HCT116 (cell line): ENCODE results near the gene SKAP1.

Experiments used
- EZH2 ChIP-seq: fragments of 200-600 bp; sonication (generic); IDR thresholded peaks from 2 replicates; pipeline ENCODE4 v1.6.1; 2017; ENCODE audit warnings: antibody characterized with exemption, mixed run types
- POLR2A ChIP-seq: IDR thresholded peaks from 2 replicates; pipeline ENCODE4 v1.7.0; 2011; ENCODE audit warnings: borderline replicate concordance; ENCODE audit not compliant: insufficient read depth, insufficient read length; ENCODE audit errors: extremely low read depth
- RAD21 ChIP-seq: IDR thresholded peaks from 2 replicates; pipeline ENCODE4 v1.6.1; 2012; ENCODE audit warnings: low read depth, mild to moderate bottlenecking
- SIN3A ChIP-seq: IDR thresholded peaks from 2 replicates; pipeline ENCODE4 v1.6.1; 2012; ENCODE audit warnings: low read depth
- YY1 ChIP-seq: IDR thresholded peaks from 2 replicates; pipeline ENCODE4 v1.6.1; 2011; ENCODE audit warnings: low read length, low read depth, moderate library complexity, mild to moderate bottlenecking; ENCODE audit not compliant: insufficient replicate concordance; ENCODE audit errors: extremely low read depth
- TF ChIP-seq, protein P1 (sequence below): IDR thresholded peaks from 2 replicates; pipeline ENCODE4 v1.6.1; 2011; ENCODE audit warnings: mild to moderate bottlenecking, low read length, moderate library complexity; ENCODE audit not compliant: insufficient replicate concordance; ENCODE audit errors: extremely low read depth
- TF ChIP-seq, protein P2 (sequence below), 3 experiments: fragments of 200-600 bp in 1 of 3; sonication (generic) in 1 of 3; IDR thresholded peaks in 2 of 3; conservative IDR thresholded peaks in 1 of 3; 2 replicates each; pipeline ENCODE4 v1.5.1; 2012 to 2017; ENCODE audit warnings: low read depth in 2 of 3, low read length in 2 of 3, antibody characterized with exemption in 1 of 3, borderline replicate concordance in 1 of 3, control low read depth in 1 of 3, mild to moderate bottlenecking in 1 of 3, mixed read lengths in 1 of 3, mixed run types in 1 of 3, moderate library complexity in 1 of 3; ENCODE audit not compliant: insufficient read depth in 1 of 3

DNA sequence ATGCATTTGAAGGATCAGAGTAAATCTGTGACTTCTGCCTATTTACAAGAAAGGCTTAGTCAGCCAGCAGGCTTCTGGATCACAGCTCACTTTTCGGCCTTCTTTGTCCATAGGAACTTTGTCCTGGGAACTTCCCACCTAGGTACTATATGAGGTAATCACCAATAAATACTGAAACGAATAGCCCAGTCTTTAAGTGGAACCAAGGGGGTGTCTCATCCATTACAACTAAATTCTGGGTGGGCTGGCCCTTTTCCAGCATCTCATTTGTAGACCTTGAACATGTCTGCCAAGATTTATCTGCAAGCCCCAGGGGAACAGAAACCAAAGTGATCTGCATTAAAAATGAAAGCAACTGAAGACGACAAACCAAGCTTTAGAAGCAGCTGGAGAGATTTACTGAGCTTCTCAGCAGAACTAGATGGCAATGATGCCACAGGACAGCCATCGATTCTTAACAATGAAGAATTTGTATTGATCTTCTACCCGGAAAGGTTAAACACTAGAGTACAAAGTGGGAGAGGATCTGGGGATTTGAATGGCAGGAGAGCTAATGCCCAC is 267.0 kb downstream of the SKAP1 start:
- no peak for TF ChIP-seq POLR2A
- no peak for TF ChIP-seq YY1
- TF ChIP-seq, protein P1, sequence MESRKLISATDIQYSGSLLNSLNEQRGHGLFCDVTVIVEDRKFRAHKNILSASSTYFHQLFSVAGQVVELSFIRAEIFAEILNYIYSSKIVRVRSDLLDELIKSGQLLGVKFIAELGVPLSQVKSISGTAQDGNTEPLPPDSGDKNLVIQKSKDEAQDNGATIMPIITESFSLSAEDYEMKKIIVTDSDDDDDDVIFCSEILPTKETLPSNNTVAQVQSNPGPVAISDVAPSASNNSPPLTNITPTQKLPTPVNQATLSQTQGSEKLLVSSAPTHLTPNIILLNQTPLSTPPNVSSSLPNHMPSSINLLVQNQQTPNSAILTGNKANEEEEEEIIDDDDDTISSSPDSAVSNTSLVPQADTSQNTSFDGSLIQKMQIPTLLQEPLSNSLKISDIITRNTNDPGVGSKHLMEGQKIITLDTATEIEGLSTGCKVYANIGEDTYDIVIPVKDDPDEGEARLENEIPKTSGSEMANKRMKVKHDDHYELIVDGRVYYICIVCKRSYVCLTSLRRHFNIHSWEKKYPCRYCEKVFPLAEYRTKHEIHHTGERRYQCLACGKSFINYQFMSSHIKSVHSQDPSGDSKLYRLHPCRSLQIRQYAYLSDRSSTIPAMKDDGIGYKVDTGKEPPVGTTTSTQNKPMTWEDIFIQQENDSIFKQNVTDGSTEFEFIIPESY: no peak
- no peak for TF ChIP-seq EZH2
- TF ChIP-seq, protein P2, sequence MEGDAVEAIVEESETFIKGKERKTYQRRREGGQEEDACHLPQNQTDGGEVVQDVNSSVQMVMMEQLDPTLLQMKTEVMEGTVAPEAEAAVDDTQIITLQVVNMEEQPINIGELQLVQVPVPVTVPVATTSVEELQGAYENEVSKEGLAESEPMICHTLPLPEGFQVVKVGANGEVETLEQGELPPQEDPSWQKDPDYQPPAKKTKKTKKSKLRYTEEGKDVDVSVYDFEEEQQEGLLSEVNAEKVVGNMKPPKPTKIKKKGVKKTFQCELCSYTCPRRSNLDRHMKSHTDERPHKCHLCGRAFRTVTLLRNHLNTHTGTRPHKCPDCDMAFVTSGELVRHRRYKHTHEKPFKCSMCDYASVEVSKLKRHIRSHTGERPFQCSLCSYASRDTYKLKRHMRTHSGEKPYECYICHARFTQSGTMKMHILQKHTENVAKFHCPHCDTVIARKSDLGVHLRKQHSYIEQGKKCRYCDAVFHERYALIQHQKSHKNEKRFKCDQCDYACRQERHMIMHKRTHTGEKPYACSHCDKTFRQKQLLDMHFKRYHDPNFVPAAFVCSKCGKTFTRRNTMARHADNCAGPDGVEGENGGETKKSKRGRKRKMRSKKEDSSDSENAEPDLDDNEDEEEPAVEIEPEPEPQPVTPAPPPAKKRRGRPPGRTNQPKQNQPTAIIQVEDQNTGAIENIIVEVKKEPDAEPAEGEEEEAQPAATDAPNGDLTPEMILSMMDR (IDR thresholded peaks at IDR 0.05 in 2 of 3, conservative IDR thresholded peaks at IDR 0.05 in 1 of 3; ENCODE audit: borderline replicate concordance in 1 of 3, insufficient read depth in 1 of 3, low read depth in 2 of 3, low read length in 2 of 3): no peak
- no peak for TF ChIP-seq SIN3A
- TF ChIP-seq RAD21: no peak
